Peyer's patch (tissue), 4 donors: ENCODE measurements around the gene TCEA2.

ENCODE experiments used
- CTCF ChIP-seq, 6 experiments: fragments of 450-650 bp in 4 of 6; fragments of 200-600 bp in 2 of 6; sonication (generic) in 1 of 6; IDR thresholded peaks; one replicate each; pipeline ENCODE4 v1.5.1; 2017 to 2019; ENCODE audit warnings: antibody characterized with exemption in 6 of 6, mild to moderate bottlenecking in 3 of 6, moderate library complexity in 1 of 6
- POLR2A ChIP-seq, 2 donors: fragments of 450-650 bp; IDR thresholded peaks; one replicate each; pipeline ENCODE4 v1.5.1; 2017; ENCODE audit warnings: antibody characterized with exemption in 2 of 2, mild to moderate bottlenecking in 2 of 2, moderate library complexity in 2 of 2

- TF ChIP-seq CTCF (IDR thresholded peaks at IDR 0.05): no peak
- no peak for TF ChIP-seq POLR2A (IDR thresholded peaks at IDR 0.05)
These were observed 44.9 kb downstream of the TCEA2 start for GRCh38 chr20:64107736-64108457.
